GM21737 (cell line): ENCODE results near the gene BMP7.

Source experiments
- ATAC-seq: cut with Tn5 transposase; IDR thresholded peaks from one replicate; pipeline ENCODE4 v1.9.1; 2021; ENCODE audit warnings: mild to moderate bottlenecking, moderate library complexity; ENCODE audit not compliant: unreplicated experiment

BMP7 gene

DNA sequence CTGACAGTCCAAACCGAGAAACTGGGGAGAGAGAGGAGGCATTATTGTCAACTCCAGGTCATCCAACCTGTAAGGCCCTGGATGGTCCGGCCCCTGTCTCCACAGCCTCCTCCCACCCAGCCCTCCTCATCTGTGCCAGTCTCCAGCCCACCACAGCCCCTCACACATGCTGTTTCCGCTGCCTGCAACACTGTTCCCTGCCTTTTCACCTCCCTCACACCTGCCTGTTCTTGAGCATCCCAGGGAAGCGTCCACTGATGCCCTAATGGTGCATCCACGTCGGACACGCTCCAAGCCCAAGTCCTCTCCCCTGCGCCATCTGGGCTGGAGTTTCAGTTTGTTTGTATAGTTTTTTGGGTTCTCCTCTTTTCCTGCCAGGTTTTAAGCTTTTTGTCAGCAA is 52.0 kb downstream of the BMP7 start:
- no peak for ATAC-seq

DNA sequence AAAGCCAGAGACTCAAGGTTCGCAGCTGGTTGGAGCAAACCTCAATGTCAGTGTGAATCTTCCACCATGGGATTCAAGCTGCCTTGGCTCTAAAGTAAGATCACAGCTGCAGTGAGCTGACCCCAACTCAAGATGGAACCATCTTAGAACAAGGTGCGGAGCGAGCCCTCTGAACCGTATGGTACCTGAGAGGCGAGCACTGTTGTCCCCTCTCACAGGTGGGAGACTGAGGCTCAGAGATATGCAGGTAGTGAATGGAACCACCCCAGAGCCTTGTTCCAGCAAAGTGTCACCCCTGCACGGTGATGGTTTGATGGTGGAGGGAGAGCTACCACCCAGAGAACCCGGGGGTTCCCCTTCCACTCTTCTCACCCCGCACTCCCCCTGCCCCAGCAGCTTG is 52.5 kb downstream of the BMP7 start:
- ATAC-seq: no peak

DNA sequence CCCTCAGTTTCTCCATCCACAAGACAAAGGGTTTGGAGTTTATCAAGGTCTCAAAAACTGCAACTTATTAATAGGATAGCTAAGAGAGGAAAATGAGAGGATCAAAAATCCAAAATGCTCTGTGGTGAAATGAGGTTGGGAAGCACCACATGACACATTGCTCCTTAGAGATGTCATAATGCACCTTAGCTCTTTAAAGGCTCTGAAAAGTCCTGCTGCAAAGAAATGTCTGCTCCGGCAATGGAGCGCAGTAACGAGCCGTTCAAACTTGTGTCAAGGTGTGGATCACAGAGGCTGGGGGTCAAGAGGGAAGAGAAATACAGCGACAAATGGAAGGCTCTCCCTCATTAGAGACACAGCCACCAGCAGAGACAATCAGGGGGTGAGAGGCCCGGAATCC is 53.1 kb downstream of the BMP7 start:
- ATAC-seq: no peak

DNA sequence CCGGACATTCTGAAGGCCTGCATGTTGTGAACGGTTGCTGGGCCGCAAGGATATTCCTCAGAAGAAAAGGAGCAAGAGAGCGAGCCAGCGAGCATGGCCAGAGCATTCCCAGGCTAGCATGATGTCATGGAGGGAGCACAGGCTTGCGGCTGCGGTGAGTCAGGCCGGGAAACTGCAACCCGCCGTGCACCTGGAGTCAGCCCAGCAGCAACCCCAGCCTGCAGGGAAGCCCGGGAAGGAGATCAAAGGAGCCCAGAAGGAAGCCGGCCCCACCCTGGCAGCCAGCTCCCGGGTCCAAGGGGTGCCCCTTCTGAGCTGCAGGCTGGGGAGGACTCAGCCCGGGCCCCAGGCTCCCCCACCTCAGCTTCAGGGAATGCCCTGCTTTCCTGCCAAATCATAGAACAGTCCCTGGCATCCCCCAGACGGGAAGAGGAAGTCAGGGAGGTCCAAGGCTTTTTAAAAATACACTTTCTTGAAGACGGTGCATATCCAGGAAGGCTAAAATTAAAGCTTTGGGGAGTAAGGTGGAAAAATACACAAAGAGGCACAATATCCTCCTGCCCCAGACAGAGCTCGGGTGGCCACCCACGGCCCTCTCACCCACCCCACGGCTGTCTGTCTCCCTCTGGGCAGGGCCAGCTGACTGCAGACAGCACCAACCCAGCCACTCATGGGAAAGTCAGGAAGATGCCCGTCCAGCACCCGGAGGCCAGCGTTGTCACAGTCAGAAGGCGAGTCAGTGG is 53.7 kb downstream of the BMP7 start:
- no peak for ATAC-seq

DNA sequence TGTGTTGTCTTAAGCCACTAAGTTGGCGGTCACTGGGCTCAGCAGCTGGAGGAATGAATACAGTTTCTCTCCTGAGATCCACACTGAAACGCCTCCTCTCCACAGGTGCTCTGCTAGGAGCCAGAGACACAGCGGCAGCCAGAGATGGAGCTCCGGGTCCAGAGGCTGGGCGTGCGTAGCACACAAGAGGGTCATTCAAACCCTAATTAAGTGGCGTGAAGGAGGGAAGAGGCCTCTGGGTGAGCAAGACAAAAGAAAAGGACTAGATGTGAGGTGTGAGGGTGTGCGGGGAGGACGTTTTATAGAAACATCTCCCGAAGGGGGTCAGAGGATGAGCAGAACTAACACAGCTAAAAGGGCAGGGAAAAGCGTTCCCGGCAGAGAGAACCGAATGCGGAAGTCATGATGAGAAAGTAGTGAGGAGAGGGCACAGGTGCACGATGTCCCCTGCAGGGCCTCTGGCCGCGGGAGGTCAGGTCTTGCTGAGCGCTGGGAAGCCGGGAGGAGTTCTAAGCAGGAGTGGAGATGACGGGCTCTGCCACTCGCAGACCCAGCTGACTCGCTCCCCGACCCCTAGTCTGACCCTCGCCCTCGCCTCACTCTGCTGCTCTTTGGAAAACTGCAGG is 54.4 kb downstream of the BMP7 start:
- no peak for ATAC-seq

DNA sequence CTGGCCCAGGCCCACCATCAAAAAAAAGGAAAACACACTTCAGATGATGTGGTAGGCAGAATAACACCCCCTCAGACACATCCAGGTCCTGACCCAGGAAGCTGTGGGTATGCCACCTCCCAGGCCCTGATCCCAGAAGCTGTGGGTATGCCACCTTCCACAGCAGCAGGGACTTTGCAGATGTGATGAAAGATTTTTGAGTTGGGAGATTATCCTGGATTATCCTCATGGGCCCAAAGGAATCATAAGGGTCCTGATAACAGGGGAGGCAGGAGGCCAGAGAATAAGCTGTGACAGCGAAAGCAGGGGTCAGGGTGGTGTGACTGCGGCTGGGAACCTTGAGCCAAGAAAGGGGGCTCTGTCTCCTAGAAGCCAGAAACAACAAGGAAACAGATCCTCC is 55.0 kb downstream of the BMP7 start:
- no peak for ATAC-seq

DNA sequence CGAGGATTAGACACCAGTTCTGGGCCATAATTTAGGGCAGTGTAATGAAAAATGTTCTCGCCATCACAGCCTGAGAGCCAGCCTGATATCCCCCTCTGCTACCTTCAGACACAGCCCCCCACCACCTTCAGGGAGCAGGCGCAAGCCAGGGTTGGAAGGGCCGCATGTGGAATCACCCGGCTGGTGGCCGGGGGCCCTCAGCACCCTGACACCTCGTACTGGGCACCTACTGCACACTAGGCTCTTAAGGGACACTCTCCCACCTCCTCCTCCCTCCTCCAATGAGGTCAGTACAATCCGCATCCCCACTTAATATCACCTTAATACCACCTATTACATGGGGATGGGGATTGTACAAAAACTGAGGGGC is 55.5 kb downstream of the BMP7 start:
- no peak for ATAC-seq

DNA sequence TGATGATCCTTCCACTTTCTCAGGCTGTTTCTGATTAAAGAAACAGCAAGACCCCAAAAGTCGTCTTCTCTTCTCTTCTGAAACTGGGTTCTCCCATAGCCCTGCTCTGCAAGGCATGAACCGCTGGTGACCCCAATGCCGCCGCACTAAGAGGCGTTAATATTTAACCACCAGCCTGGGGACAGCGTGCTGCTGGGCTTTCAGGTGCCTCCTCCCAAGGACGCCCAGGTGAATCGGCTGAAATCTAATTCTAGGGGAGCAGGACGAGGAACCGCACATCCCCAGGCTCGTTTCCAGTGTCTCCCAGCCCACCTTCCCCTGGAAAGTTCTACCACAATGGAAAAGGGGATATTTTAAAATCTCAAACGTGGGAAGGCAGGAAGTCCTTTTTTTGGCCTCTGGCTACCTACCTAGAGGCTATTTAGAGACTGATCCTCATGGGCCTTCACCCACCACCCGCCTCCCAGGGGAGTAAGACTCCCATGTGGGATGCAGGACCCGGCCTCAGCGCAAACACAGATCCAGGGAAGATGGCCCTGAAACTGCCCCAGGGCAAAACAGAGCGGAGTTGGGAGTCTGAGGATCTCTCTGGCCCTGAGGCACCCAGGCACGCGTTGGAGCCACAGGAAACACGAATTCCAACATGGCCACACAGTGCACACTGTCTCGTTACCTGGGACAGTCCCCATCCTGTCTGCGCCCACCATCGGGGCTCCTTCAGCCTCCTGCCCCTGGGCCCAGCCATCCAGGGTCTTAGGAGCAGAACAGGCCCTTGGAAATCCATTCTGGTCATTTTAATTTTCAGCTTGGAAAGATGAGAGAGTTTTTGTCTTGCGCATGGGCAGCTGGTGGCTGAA is 56.2 kb downstream of the BMP7 start:
- ATAC-seq: no peak

DNA sequence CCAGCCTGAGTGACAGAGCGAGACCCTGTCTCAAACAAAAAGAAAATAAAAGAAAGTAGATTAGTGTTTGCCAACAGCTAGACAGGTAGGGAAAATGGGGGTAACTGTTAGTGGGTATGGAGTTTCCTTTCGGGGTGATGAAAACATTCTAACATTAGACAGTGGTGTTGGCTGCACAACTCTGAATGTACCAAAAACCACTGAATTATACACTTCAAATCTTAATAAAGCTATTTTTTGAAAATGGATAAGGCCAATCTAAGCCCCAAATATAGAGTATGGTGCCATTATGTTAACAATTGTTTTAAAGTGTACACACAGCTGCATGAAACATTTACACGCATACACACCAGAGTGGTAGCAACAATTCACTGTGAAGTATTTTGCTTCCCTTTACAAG is 57.0 kb downstream of the BMP7 start:
- ATAC-seq: no peak

DNA sequence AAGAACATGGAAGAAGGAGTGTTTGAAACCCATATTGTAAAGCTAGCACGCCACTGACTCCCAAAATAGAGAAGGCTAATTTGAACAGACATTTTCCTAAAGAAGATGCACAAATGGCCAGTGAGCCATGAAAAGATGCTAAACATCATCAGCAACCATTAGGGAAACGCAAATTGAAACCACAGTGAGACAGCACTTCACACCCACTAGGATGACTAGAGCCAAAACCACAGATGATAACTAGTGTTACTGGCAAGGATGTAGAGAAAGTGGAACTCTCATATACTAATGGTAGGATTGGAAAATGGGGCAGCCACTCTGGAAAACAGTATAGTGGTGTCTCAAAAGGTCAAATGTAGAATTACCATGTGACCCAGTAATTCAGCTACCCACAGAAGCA is 58.2 kb downstream of the BMP7 start:
- no peak for ATAC-seq

DNA sequence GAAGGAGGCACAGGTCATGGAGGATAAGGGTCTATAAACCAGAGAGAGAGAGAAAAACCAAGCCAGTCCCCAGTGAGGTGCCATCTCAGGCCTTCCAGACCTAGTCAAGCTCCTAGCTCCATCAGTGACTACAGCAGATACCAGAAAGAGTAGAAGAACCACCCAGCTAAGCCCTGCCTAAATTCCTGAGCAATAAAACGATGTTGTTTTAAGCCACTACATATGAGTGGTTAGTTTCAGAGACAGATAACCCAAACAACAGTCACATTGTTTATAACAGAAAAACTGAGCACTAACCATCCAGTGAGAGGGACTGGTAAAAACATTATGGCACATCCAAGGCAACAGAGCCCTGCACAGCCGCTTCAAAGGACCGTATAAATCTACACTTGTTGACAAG is 59.2 kb downstream of the BMP7 start:
- no peak for ATAC-seq

DNA sequence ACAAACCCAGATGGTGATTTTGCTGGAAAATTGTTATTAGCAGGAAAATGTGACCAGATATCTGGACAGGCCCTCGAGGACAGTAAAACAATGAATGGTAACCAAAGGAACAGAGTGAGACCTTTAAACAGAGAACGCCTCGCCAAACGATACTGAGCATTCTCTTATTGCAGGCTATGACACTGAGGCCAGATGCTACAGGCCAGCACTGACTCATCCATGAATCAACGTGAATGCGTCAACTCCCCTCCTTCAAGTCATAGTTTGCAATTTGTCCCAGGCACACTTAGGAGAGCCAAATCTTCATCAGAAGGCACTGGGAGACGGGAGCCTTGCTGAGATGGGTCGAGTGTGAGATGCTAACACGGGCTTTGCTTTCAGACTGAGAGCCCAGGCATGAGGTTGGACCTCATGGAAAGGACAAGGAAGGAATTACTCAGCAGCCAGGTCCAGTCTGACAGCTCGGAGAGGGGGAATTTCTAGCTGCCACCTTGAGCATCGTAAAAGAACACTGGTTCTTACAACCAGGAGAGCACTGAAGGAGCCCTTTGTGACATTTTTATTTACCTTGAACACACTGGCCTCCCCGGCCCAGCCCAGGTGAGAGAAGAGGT is 60.7 kb downstream of the BMP7 start:
- no peak for ATAC-seq

DNA sequence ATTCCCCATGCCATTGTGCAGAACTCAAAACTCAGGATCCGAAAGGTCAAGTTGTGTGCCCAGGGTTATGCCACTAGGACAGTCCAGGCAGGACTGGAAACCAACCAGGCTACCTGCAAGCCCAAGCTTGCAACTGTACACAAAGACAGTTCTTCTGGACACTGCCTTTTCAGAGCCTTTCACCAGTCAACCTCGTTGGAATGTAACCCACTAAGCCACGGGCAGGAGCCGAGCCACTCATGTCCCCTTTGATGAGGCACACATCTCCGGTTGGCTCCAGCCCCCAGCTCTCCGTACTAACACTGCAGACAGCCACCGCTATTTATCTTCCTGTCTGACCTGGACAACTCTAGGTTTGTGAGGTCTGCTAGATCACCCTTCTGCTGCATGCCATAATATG is 62.5 kb downstream of the BMP7 start:
- no peak for ATAC-seq

DNA sequence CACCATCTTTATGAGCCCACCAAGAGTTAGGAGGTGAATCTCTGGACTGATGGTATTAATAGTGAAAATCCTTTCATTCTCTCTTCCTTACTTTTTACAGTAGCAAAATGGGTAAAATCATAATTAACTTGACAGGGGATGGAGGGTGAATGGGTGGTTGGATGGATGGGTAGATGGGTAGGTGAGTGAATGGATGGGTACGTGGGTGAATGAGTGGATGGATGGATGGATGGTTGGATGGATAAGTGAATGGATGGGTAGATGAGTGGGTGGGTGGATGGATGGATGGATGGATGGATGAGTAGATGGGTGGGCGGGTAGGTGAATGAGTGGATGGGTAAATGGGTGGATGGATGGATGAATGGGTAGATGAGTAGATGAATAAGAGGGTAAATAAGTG is 63.2 kb downstream of the BMP7 start:
- no peak for ATAC-seq

DNA sequence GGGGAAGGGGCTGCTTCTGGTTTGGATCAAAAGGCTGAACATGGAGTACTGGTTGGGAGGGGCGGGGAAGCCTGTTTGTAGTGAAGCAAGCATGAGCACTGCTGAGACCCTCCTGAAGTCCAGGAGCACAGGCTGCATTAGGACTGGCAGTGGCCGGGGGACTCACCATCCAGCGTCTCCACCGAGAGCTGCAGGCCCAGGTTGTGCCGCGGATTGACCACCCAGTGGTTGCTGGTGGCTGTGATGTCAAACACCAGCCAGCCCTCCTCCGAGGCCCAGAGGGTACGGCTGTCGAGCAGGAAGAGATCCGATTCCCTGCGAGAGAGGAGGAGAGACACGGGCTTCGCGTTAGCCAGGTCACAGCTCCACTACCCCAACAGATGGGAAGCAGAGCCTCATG is 64.1 kb downstream of the BMP7 start:
- no peak for ATAC-seq

DNA sequence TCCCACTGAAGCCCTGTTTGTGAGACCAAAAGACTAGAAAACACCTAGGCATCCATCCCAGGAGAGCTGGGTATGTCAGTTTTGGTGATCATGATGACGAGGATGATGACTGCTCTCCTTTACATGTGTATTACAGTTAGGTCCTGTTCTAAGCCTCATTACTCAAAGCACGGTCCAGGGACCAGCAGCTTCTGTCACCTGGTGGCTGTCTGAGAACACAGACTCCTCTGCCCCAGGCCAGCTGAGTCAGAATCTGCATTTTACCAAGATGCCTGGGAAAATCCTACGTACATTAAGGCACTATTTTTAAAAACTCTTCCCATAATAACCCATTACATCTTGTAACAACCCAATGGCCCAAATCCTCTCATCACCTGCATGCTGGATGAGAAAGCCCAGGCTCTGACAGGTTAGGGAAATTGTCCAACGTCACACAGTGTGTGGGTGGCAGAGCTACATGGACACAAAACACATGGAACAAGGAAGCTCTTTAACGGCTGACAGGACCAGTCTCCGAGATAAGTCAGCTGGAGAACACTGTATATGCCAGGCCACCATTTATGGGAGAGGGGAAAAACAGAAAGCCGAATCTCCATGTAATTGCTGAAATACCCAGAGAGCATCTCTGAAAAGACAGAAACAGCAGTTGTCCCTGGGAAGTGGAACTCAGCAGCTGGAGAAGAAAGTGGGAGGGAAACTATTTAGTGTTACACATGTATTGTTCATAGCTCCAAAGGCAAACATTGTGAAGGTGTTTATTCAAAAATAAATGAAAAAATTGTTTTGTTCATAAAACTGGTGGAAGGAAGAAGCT is 65.4 kb downstream of the BMP7 start:
- ATAC-seq: no peak

DNA sequence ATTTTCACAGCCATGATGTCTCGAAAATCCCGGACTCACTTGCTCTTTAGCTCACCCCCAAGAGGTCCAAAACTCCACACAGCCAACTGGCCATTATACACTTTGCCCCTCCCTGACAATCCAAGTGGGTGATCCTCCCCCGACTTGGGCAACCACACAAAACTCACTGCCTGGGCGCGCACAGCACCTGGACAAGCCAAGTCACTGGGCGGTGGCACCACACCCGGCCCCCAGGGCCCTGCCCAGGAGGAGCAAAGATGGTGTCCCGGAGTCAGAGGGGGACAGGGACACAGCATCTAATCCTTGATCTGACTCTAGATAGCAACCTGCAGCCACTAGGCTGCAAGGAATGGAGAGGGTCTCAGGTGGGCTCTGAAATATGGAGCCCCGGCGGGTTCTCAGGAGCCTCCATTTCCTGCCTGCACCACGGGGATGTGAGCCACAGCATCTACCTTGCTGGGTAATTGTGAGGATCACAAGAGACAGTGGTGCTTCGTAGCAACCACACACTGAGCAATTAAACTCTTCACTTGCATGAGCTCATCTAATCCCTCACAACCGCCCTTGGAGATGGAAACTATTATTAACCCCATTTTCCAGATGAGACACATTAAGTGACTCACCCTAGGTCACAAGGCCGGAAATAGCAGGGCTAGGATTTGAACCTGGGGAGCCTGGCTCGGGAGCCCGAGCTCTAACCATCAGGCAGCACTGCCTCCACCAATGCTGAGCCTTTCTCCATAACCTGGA is 66.6 kb downstream of the BMP7 start:
- ATAC-seq: no peak

DNA sequence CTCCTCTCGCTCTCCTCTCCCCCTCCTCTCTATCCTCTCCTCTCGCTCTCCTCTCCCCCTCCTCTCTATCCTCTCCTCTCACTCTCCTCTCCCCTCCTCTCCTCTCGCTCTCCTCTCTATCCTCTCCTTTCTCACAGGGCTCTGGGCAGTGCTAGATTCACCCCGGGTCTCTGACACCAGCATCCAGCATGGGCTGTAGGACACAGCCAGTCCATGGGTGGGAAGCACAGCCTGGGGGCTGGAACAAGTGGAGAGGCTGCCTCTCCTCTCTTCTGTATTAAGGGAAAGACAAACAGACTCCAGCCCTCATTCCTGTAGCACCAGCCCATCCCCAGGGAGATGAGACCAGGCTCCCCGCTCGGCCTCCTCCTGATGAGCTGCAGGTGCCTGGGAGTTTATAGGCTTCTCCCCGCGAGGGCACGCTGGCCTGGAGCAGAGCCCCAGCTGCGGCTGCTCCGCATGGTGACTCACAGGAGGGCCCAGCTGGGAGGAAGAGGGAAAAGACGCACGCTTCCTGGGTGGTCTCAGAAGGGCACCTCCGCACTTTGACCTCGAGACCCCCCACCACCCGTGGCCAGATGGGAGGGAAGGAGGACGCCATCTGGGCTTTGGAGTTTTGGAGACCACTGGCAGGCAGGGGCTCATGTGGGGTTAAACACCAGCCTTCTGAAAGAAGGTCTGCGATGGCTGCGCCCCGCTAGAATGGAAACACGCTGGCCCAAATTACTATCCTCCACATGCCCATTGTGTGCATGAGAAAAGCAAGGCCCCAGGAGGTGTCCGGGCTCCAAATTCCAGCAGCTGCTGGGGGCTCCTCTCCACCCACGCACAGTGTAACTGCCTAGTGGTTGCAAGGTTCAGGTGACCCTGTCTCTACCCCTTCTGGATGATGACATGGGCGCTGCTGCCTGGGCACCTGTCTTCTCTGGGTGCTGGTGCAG is 68.0 kb downstream of the BMP7 start:
- ATAC-seq: no peak
